ENCODE data around the gene TNFAIP1. TPM values are rescaled to one million over a fixed set of nuclear protein-coding genes. Genes with fewer than 3 reads are reported as not detected.
A peak's percentile ranks its signal among the peaks of the same experiment; 100 is the strongest.

Gene TNFAIP1
- total RNA-seq, 2 donors from 2014 or later: 28.1 to 47.6 TPM

GRCh38 chr17:28384281-28385036 lies 48.9 kb downstream of the TNFAIP1 start:
- peaks cover 14% of the 10 kb centered on the region for H3K36me3 ChIP-seq
- H3K9me3 ChIP-seq: no peaks in the 10 kb centered on the region
- no peaks in the 10 kb centered on the region for H3K27me3 ChIP-seq
- TF ChIP-seq CTCF (IDR thresholded peaks at IDR 0.05): no peak
- H3K4me1 ChIP-seq: peaks cover 0 to 14% of the 10 kb centered on the region in 2 donors
- H3K27ac ChIP-seq: no peak overlapping the region
- no peak for DNase-seq (ENCODE audit: low spot score)
- H3K4me3 ChIP-seq: peak overlapping the region; percentile 36 to 55

DNA sequence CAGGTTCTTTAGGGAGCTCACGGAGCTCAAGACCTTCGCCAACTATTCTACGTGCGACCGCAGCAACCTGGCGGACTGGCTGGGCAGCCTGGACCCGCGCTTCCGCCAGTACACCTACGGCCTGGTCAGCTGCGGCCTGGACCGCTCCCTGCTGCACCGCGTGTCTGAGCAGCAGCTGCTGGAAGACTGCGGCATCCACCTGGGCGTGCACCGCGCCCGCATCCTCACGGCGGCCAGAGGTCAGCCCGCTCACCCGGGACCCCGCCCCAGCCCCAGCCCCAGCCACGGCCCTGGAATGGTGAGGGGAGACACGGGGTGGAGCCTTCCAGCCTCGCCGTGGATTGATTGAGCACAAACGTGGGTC lies 49.5 kb downstream of the TNFAIP1 start:
- no peaks in the 10 kb centered on the region for H3K9me3 ChIP-seq
- no peaks in the 10 kb centered on the region for H3K27me3 ChIP-seq
- H3K4me1 ChIP-seq: peaks cover 0 to 14% of the 10 kb centered on the region in 2 donors
- TF ChIP-seq CTCF (IDR thresholded peaks at IDR 0.05): no peak
- DNase-seq (ENCODE audit: low spot score): no peak
- peak overlapping the region; percentile 36 to 55 for H3K4me3 ChIP-seq
- no peak overlapping the region for H3K27ac ChIP-seq
- H3K36me3 ChIP-seq: peaks cover 20% of the 10 kb centered on the region

DNA sequence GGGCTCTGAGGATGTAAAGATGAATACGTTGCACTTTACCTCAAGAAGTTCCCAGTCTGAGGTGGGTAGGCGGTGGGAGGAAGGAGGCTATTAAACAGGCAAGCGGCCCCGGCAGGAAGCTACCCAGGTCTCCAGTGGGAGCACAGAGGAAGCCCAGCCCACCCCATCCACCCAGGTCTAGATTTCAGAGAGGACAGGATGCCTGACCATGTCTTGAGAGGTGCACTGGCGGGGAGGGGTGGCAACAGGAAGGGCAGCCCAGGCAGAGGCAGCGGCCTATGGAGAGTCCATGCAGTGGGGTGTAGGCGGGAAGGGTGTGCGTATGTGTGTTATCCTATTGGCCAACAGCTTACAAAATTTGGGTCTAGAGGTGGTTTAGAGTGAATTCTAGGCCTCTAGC lies 49.8 kb downstream of the TNFAIP1 start:
- Histone ChIP-seq H3K27me3 (no peaks in the 10 kb centered on the region), H3K9me3 (no peaks in the 10 kb centered on the region), H3K27ac (no peak overlapping the region), H3K4me1 (peaks cover 0 to 14% of the 10 kb centered on the region in 2 donors), H3K4me3 (peak overlapping the region in 1 of 2 donors; percentile 55), H3K36me3 (peaks cover 24% of the 10 kb centered on the region)
- no peak for TF ChIP-seq CTCF (IDR thresholded peaks at IDR 0.05)
- no peak for DNase-seq (ENCODE audit: low spot score)

DNA sequence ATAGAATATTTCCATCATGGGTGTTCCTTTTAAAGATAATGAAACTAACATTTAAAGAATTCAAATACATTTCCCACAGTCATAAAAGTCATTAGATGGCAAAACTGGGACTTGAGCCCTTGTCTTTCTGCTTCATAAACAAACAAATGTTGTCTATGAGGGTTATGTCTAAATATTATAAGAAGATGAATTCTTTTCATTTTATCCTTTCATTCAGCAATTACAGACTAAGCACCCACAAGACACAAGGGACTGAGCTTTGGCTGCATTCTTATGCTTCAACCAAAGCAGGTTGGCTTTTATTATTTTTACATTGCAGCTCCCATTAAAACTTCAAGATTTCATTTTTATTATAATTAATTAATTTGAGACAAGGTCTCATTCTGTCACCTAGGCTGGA lies 50.8 kb downstream of the TNFAIP1 start:
- no peak for DNase-seq (ENCODE audit: low spot score)
- Histone ChIP-seq H3K4me3 (no peak overlapping the region), H3K27ac (no peak overlapping the region), H3K27me3 (no peaks in the 10 kb centered on the region), H3K9me3 (no peaks in the 10 kb centered on the region), H3K36me3 (peaks cover 29% of the 10 kb centered on the region), H3K4me1 (peaks cover 0 to 9% of the 10 kb centered on the region in 2 donors)
- no peak for TF ChIP-seq CTCF (IDR thresholded peaks at IDR 0.05)

- Histone ChIP-seq H3K27ac (no peak overlapping the region), H3K27me3 (no peaks in the 10 kb centered on the region), H3K36me3 (peaks cover 29% of the 10 kb centered on the region), H3K9me3 (no peaks in the 10 kb centered on the region), H3K4me3 (no peak overlapping the region), H3K4me1 (peaks cover 0 to 7% of the 10 kb centered on the region in 2 donors)
- TF ChIP-seq CTCF (IDR thresholded peaks at IDR 0.05): no peak
- DNase-seq (ENCODE audit: low spot score): no peak
Measured at GRCh38 chr17:28388106-28388505, 52.5 kb downstream of the TNFAIP1 start.

GRCh38 chr17:28390141-28390540 lies 54.6 kb downstream of the TNFAIP1 start:
- H3K27me3 ChIP-seq: no peaks in the 10 kb centered on the region
- H3K4me3 ChIP-seq: no peak overlapping the region
- H3K4me1 ChIP-seq: no peaks in the 10 kb centered on the region
- H3K27ac ChIP-seq: no peak overlapping the region
- no peak for TF ChIP-seq CTCF (IDR thresholded peaks at IDR 0.05)
- no peak for DNase-seq (ENCODE audit: low spot score)
- peaks cover 29% of the 10 kb centered on the region for H3K36me3 ChIP-seq
- no peaks in the 10 kb centered on the region for H3K9me3 ChIP-seq
